GM12878 (cell line): ENCODE measurements around the gene PPIL6. TPM values are rescaled to one million over a fixed set of nuclear protein-coding genes. Genes with fewer than 3 reads are reported as not detected.

Source experiments
- BACH1 ChIP-seq: fragments of 450-650 bp; IDR thresholded peaks from 2 replicates; pipeline ENCODE4 v1.6.1; 2017; ENCODE audit warnings: mild to moderate bottlenecking, borderline replicate concordance
- BCL11A ChIP-seq: IDR thresholded peaks from 2 replicates; pipeline ENCODE4 v1.6.1; 2011; ENCODE audit warnings: low read depth, low read length
- CEBPB ChIP-seq, 2 experiments: fragments of 150-350 bp in 1 of 2; IDR thresholded peaks; 2 replicates each; pipeline ENCODE4 v1.6.1; 2012 to 2014; ENCODE audit warnings: low read depth in 2 of 2, low read length in 2 of 2, borderline replicate concordance in 1 of 2, inconsistent platforms in 1 of 2
- DPF2 ChIP-seq: fragments of 450-650 bp; IDR thresholded peaks from 2 replicates; pipeline ENCODE4 v1.6.1; 2017; ENCODE audit warnings: mild to moderate bottlenecking
- E2F4 ChIP-seq: IDR thresholded peaks from 2 replicates; pipeline ENCODE4 v1.6.1; 2012; ENCODE audit warnings: low read depth, low read length, improper control_type of control experiment
- E4F1 ChIP-seq: fragments of 450-650 bp; IDR thresholded peaks from 2 replicates; pipeline ENCODE4 v1.6.1; 2018; ENCODE audit warnings: borderline replicate concordance, mild to moderate bottlenecking; ENCODE audit not compliant: partially characterized antibody
- ESRRA ChIP-seq: IDR thresholded peaks from 2 replicates; pipeline ENCODE4 v1.6.1; 2012; ENCODE audit warnings: mild to moderate bottlenecking, low read length, improper control_type of control experiment
- ETV6 ChIP-seq, 2 experiments: fragments of 450-650 bp in 1 of 2; IDR thresholded peaks in 1 of 2; conservative IDR thresholded peaks in 1 of 2; 2 replicates each; pipeline ENCODE4 v1.6.1; 2014; ENCODE audit warnings: antibody characterized with exemption in 1 of 2, borderline replicate concordance in 1 of 2, low read depth in 1 of 2, mild to moderate bottlenecking in 1 of 2, moderate library complexity in 1 of 2
- EZH2 ChIP-seq: IDR thresholded peaks from 2 replicates; pipeline ENCODE4 v1.6.1; 2012; ENCODE audit warnings: low read depth, mild to moderate bottlenecking, control low read depth, inconsistent platforms, low read length, borderline replicate concordance; ENCODE audit not compliant: control insufficient read depth
- HCFC1 ChIP-seq: fragments of 150-350 bp; IDR thresholded peaks from 2 replicates; pipeline ENCODE4 v1.6.1; 2014; ENCODE audit warnings: low read length
- HDAC2 ChIP-seq: fragments of 200-600 bp; sonication (generic); IDR thresholded peaks from 2 replicates; pipeline ENCODE4 v1.6.1; 2017
- IKZF1 ChIP-seq: fragments of 450-650 bp; conservative IDR thresholded peaks from 2 replicates; pipeline ENCODE4 v1.6.1; 2017; ENCODE audit warnings: antibody characterized with exemption, mild to moderate bottlenecking
- IKZF2 ChIP-seq, 2 experiments: fragments of 450-650 bp; IDR thresholded peaks; 2 replicates each; pipeline ENCODE4 v1.6.1; 2017; ENCODE audit warnings: mild to moderate bottlenecking in 2 of 2, moderate library complexity in 2 of 2
- KDM1A ChIP-seq: fragments of 200-600 bp; sonication (generic); IDR thresholded peaks from 2 replicates; pipeline ENCODE4 v1.6.1; 2016; ENCODE audit warnings: borderline replicate concordance
- MEF2A ChIP-seq: IDR thresholded peaks from 2 replicates; pipeline ENCODE4 v1.6.1; 2011; ENCODE audit warnings: low read depth, mild to moderate bottlenecking, low read length, moderate library complexity; ENCODE audit not compliant: insufficient read depth
- MLLT1 ChIP-seq: fragments of 450-650 bp; IDR thresholded peaks from 2 replicates; pipeline ENCODE4 v1.6.1; 2016; ENCODE audit warnings: mild to moderate bottlenecking
- NBN ChIP-seq: fragments of 450-650 bp; IDR thresholded peaks from 2 replicates; pipeline ENCODE4 v1.6.1; 2016
- POLR2AphosphoS2 ChIP-seq: IDR thresholded peaks from 2 replicates; pipeline ENCODE4 v1.6.1; 2011; ENCODE audit warnings: low read depth, mild to moderate bottlenecking, low read length, improper control_type of control experiment, moderate library complexity
- RAD51 ChIP-seq: fragments of 450-650 bp; IDR thresholded peaks from 2 replicates; pipeline ENCODE4 v1.6.1; 2016; ENCODE audit warnings: moderate library complexity, mild to moderate bottlenecking, inconsistent platforms
- RBBP5 ChIP-seq: fragments of 200-600 bp; sonication (generic); conservative IDR thresholded peaks from 2 replicates; pipeline ENCODE4 v1.6.1; 2016
- SIX5 ChIP-seq: IDR thresholded peaks from 2 replicates; pipeline ENCODE4 v1.6.1; 2011; ENCODE audit warnings: mild to moderate bottlenecking, low read depth, low read length, moderate library complexity; ENCODE audit not compliant: severe bottlenecking
- SMAD1 ChIP-seq: fragments of 450-650 bp; IDR thresholded peaks from 2 replicates; pipeline ENCODE4 v1.6.1; 2018; ENCODE audit warnings: mild to moderate bottlenecking, low read depth; ENCODE audit not compliant: partially characterized antibody
- SMARCA5 ChIP-seq: fragments of 450-650 bp; IDR thresholded peaks from 2 replicates; pipeline ENCODE4 v1.6.1; 2017; ENCODE audit warnings: mild to moderate bottlenecking
- TAF1 ChIP-seq: IDR thresholded peaks from 2 replicates; pipeline ENCODE4 v1.6.1; 2011; ENCODE audit warnings: mild to moderate bottlenecking, low read depth, low read length, borderline replicate concordance
- TBL1XR1 ChIP-seq: IDR thresholded peaks from 2 replicates; pipeline ENCODE4 v1.6.1; 2012; ENCODE audit warnings: low read depth, low read length, improper control_type of control experiment
- USF2 ChIP-seq: IDR thresholded peaks from 2 replicates; pipeline ENCODE4 v1.6.1; 2011; ENCODE audit warnings: low read depth, low read length, improper control_type of control experiment, borderline replicate concordance
- polyA plus RNA-seq, 11 experiments: library from polyadenylated mRNA; depleted of rRNA in 4 of 11; unstranded in 6 of 11; stranded (reverse) in 5 of 11; fragments of >200 nt; fragmentation: Nextera tagmentation in 4 of 11; fragmentation: Illumina TruSeq in 1 of 11; extraction: Ambion mirVana in 4 of 11; extraction: Trizol in 1 of 11; gene quantifications; 1 replicate in 1 of 11; 2 replicates in 10 of 11; pipeline versions ENCODE4 v1.2.1 to v1.2.3, GENCODE V29; 2011 to 2016; ENCODE audit warnings: inconsistent platforms in 2 of 11, missing spikeins in 2 of 11, low read depth in 1 of 11
- total RNA-seq, 4 experiments: library from RNA; depleted of rRNA in 3 of 4; stranded (reverse); fragments of >200 nt in 3 of 4; fragmentation: Illumina TruSeq in 1 of 4; extraction: Trizol in 1 of 4; gene quantifications; 2 replicates each; pipeline versions ENCODE4 v1.2.1 to v1.2.3, GENCODE V29; 2013 to 2021

PPIL6 gene
- total and polyA plus RNA-seq, 10 of the 15 experiments (the other 5 are each of a cell fraction or from before 2014, with no cell fraction given) = 0.01 to 0.26 (median 0.12) TPM; not detected in 5

GRCh38 chr6:109458774-109459531 lies 18.5 kb upstream of the PPIL6 start (continued):
- no peak; the same call in 1 of the 2 replicates for TF ChIP-seq USF2
- 0 out of 2 replicates have a peak, but pooled peaks have one; percentile 25 for TF ChIP-seq POLR2AphosphoS2
- TF ChIP-seq BACH1 = no peak
- no peak for TF ChIP-seq KDM1A
- TF ChIP-seq E2F4 = no peak
- peak; percentile 93 for TF ChIP-seq RAD51
- TF ChIP-seq ESRRA = no peak
- TF ChIP-seq MEF2A = no peak
- no peak for TF ChIP-seq BCL11A
- no peak for TF ChIP-seq SMAD1
- TF ChIP-seq DPF2 = no peak
- no peak for TF ChIP-seq TAF1
- TF ChIP-seq MLLT1 = no peak
- TF ChIP-seq SIX5 = no peak
- TF ChIP-seq IKZF1 = peak; percentile 74
- no peak for TF ChIP-seq CEBPB (IDR thresholded peaks at IDR 0.05; ENCODE audit: borderline replicate concordance in 1 of 2, low read depth in 2 of 2, low read length in 2 of 2)
- TF ChIP-seq HCFC1 = no peak
- TF ChIP-seq TBL1XR1 = no peak
- TF ChIP-seq NBN = peak; percentile 74
- no peak for TF ChIP-seq RBBP5
- no peak for TF ChIP-seq HDAC2
- TF ChIP-seq ETV6 (conservative IDR thresholded peaks at IDR 0.05 in 1 of 2, IDR thresholded peaks at IDR 0.05 in 1 of 2; ENCODE audit: borderline replicate concordance in 1 of 2, low read depth in 1 of 2) = no peak
- no peak for TF ChIP-seq E4F1
- TF ChIP-seq IKZF2 (IDR thresholded peaks at IDR 0.05) = peak; percentile 82 to 85; a peak in 3 of 4 replicates
- 0 out of 2 replicates have a peak, but pooled peaks have one; percentile 17 for TF ChIP-seq SMARCA5
- TF ChIP-seq EZH2 = no peak
